HepG2 (cell line): Measurements from ENCODE around the gene C1RL. TPM values are rescaled to one million over a fixed set of nuclear protein-coding genes. Genes with fewer than 3 reads are reported as not detected.

Source experiments
- ATAC-seq: fragments of 200-7000 bp; cut with Tn5 transposase; 3 replicates; pipeline ENCODE4 v1.9.1; 2020; ENCODE audit warnings: mild to moderate bottlenecking, moderate library complexity
- BruUV-seq: library from RNA; stranded (reverse); fragments of 400-500 nt; replicated peaks from 2 replicates; lab custom pipeline; 2021; lab: Mats Ljungman, UMichigan
- CTCF ChIA-PET: fragments of 300-600 bp; formaldehyde crosslinking; extraction: SDS; loops from one replicate; lab custom pipeline; 2021; ENCODE audit warnings: low total read pairs, inconsistent platforms, low intra/inter-chr PET ratio; lab: Yijun Ruan, JAX
- POLR2A ChIA-PET: fragments of 350-600 bp; sonication (Branson Sonifier 250); formaldehyde crosslinking; loops from one replicate; lab custom pipeline; 2020; ENCODE audit warnings: antibody characterized with exemption, inconsistent platforms; lab: Yijun Ruan, JAX
- DNase-seq: peaks from one replicate; pipeline ENCODE4 v3.0.0-alpha.2; 2015; ENCODE audit warnings: low spot score
- FAIRE-seq: peaks from 3 replicates; lab custom pipeline; 2011; peaks lifted over from hg19 to GRCh38; lab: Jason Lieb, UNC
- H2AFZ ChIP-seq: one replicate; pipeline ENCODE4 v1.6.1; 2011; ENCODE audit warnings: low read length, inconsistent platforms
- H3K27ac ChIP-seq: fragments of 300-600 bp; 3 replicates; pipeline ENCODE4 v1.8.0; 2011; ENCODE audit warnings: mixed run types, mild to moderate bottlenecking, mixed read lengths, low read length, inconsistent platforms; ENCODE audit not compliant: insufficient read depth; ENCODE audit errors: extremely low read length
- H3K27me3 ChIP-seq, 2 experiments: fragments of 200-600 bp in 1 of 2; 2 replicates in 1 of 2; 3 replicates in 1 of 2; pipeline versions ENCODE4 v1.6.0 to v1.8.0; 2011; ENCODE audit warnings: low read length in 2 of 2, mild to moderate bottlenecking in 2 of 2, moderate library complexity in 2 of 2, inconsistent platforms in 1 of 2; ENCODE audit not compliant: insufficient read depth in 2 of 2, control insufficient read depth in 1 of 2
- H3K36me3 ChIP-seq, 2 experiments: fragments of 200-600 bp in 1 of 2; replicated peaks in 1 of 2; 2 replicates in 1 of 2; 3 replicates in 1 of 2; pipeline versions ENCODE4 v1.5.1 to v1.8.0; 2011; ENCODE audit warnings: low read length in 2 of 2, inconsistent platforms in 1 of 2; ENCODE audit not compliant: insufficient read depth in 2 of 2, control insufficient read depth in 1 of 2
- H3K4me1 ChIP-seq: 2 replicates; pipeline ENCODE4 v1.5.1; 2012; ENCODE audit warnings: low read length, inconsistent platforms; ENCODE audit not compliant: insufficient read depth
- H3K4me2 ChIP-seq: 2 replicates; pipeline ENCODE4 v1.6.0; 2011; ENCODE audit warnings: low read depth, low read length, inconsistent platforms
- H3K4me3 ChIP-seq, 3 experiments: fragments of 200-600 bp in 1 of 3; sonication (generic), shearing (Covaris generic) in 1 of 3; replicated peaks in 1 of 3; 2 replicates each; pipeline ENCODE4 v1.5.1; 2011 to 2016; ENCODE audit warnings: low read length in 3 of 3, inconsistent platforms in 2 of 3, low read depth in 2 of 3, mild to moderate bottlenecking in 2 of 3, control low read depth in 1 of 3, mixed read lengths in 1 of 3; ENCODE audit not compliant: insufficient read depth in 1 of 3
- H3K79me2 ChIP-seq: one replicate; pipeline ENCODE4 v1.6.1; 2011; ENCODE audit warnings: low read length, inconsistent platforms; ENCODE audit not compliant: insufficient read depth
- H3K9ac ChIP-seq: 2 replicates; pipeline ENCODE4 v1.6.0; 2011; ENCODE audit warnings: mild to moderate bottlenecking, low read depth, low read length, inconsistent platforms; ENCODE audit not compliant: insufficient read depth
- H3K9me3 ChIP-seq: 2 replicates; pipeline ENCODE4 v1.5.1; 2012; ENCODE audit warnings: mild to moderate bottlenecking, low read length
- H4K20me1 ChIP-seq: 2 replicates; pipeline ENCODE4 v1.6.0; 2011; ENCODE audit warnings: inconsistent platforms, mild to moderate bottlenecking, low read length, moderate library complexity; ENCODE audit not compliant: insufficient read depth
- NR0B2 ChIP-seq: sonication (generic); formaldehyde crosslinking; IDR thresholded peaks from 2 replicates; pipeline ENCODE4 v1.4.0; 2020; ENCODE audit warnings: mild to moderate bottlenecking, missing genetic modification reagents
- SMAD3 ChIP-seq: sonication (generic); formaldehyde crosslinking; IDR thresholded peaks from 2 replicates; pipeline ENCODE4 v1.4.0; 2020; ENCODE audit warnings: missing genetic modification reagents
- SP140L ChIP-seq: sonication (generic); formaldehyde crosslinking; IDR thresholded peaks from 2 replicates; pipeline ENCODE4 v1.4.0; 2020; ENCODE audit warnings: missing genetic modification reagents, borderline replicate concordance
- TEF ChIP-seq: sonication (generic); formaldehyde crosslinking; IDR thresholded peaks from 2 replicates; pipeline ENCODE4 v1.5.0; 2020; ENCODE audit warnings: missing genetic modification reagents
- THAP8 ChIP-seq: sonication (generic); formaldehyde crosslinking; IDR thresholded peaks from 2 replicates; pipeline ENCODE4 v1.5.1; 2020; ENCODE audit warnings: missing genetic modification reagents, mild to moderate bottlenecking, borderline replicate concordance
- ZMYM2 ChIP-seq: sonication (generic); formaldehyde crosslinking; IDR thresholded peaks from 2 replicates; pipeline ENCODE4 v1.8.0; 2022; ENCODE audit warnings: mild to moderate bottlenecking, missing genetic modification reagents
- ZNF432 ChIP-seq: sonication (generic); formaldehyde crosslinking; IDR thresholded peaks from 2 replicates; pipeline ENCODE4 v1.5.0; 2020; ENCODE audit warnings: missing genetic modification reagents, mild to moderate bottlenecking, borderline replicate concordance
- WGBS: methylation state at CpG from one replicate; pipeline ENCODE4 v1.1.6; 2017; ENCODE audit warnings: low lambda C conversion rate; 5-methylcytosine and 5-hydroxymethylcytosine counted together
- in situ Hi-C: cut with HindIII; loops from 2 replicates; pipeline ENCODE4 v1.10.0; 2017; ENCODE audit warnings: low pct_unique_long_range_greater_than_20kb; ENCODE audit not compliant: extremely low pct_ligation_motif_present
- intact Hi-C: fragments of 100-400 bp; cut with micrococcal nuclease; formaldehyde crosslinking; loops from one replicate; pipeline ENCODE4 v1.10.0; 2022; ENCODE audit not compliant: unreplicated experiment
- polyA plus RNA-seq, 8 experiments: library from polyadenylated mRNA; depleted of rRNA in 3 of 8; stranded (reverse) in 7 of 8; unstranded in 1 of 8; fragments of >200 nt; fragmentation: Illumina TruSeq in 4 of 8; extraction: Trizol in 4 of 8; gene quantifications; 2 replicates each; pipeline versions ENCODE4 v1.2.1 to v1.2.3, GENCODE V29; 2011 to 2016; ENCODE audit warnings: low read depth in 4 of 8, missing spikeins in 1 of 8, mixed read lengths in 1 of 8; ENCODE audit not compliant: insufficient read depth in 1 of 8
- total RNA-seq, 5 experiments: library from RNA; depleted of rRNA; stranded (reverse); fragments of >200 nt; fragmentation: Illumina TruSeq; extraction: Trizol; gene quantifications; 2 replicates each; pipeline ENCODE4 v1.2.3, GENCODE V29; 2016; ENCODE audit warnings: low read depth in 1 of 5
- TF ChIP-seq, protein P1 (sequence below): sonication (generic); formaldehyde crosslinking; IDR thresholded peaks from 2 replicates; pipeline ENCODE4 v1.9.0; 2021; ENCODE audit warnings: missing genetic modification reagents, mild to moderate bottlenecking, borderline replicate concordance
- TF ChIP-seq, protein P2 (sequence below): sonication (generic); formaldehyde crosslinking; IDR thresholded peaks from 2 replicates; pipeline ENCODE4 v1.4.0; 2020; ENCODE audit warnings: mild to moderate bottlenecking, missing genetic modification reagents, borderline replicate concordance

C1RL gene
- total and polyA plus RNA-seq, 2 of the 13 experiments (the other 11 are each of a cell fraction or from before 2014, with no cell fraction given), result 28.9 to 53.1 TPM

DNA sequence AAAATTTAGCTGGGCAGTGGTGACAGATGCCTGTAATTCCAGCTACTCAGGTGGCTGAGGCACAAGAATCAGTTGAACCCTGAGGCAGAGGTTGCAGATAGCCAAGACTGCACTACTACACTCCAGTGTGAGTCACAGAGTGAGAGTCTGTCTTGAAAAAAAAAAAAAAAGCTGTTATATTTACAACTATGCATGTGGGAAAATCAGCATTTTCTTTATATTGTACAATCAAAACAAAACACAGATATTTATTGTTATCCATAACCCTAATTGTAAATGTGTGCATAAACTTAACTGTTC lies 29.2 kb downstream of the C1RL start:
- H2AFZ ChIP-seq, result no peak overlapping the region
- H3K4me2 ChIP-seq, result peak overlapping the region; percentile 33; the same call in 1 of the 2 replicates
- H3K4me3 ChIP-seq, result no peak overlapping the region
- intact Hi-C loops, result loop anchor here (2.0 kb wide), 1 partner anchor 19 kb away; the partner anchor contains the start of gene C1S
- H3K9ac ChIP-seq, result no peak overlapping the region
- BruUV-seq, result no TSS peak
- ChIA-PET POLR2A (interaction anchor here (0.7 to 0.8 kb wide), 2 partner anchors 11 to 136 kb away, joined by 3 read pairs; partner anchors contain the start of genes C12orf57 and RNU7-1), CTCF (no interaction called here)
- H3K4me1 ChIP-seq, result peaks cover 25% of the 10 kb centered on the region
- no peaks in the 10 kb centered on the region for H4K20me1 ChIP-seq
- H3K79me2 ChIP-seq, result no peaks in the 10 kb centered on the region
- H3K36me3 ChIP-seq, result no peaks in the 10 kb centered on the region
- H3K27me3 ChIP-seq, result no peaks in the 10 kb centered on the region
- no peak for FAIRE-seq
- peak overlapping the region; percentile 38 for H3K27ac ChIP-seq
- peaks cover 8% of the 10 kb centered on the region; the same call in 1 of the 2 replicates for H3K9me3 ChIP-seq
- no peak for DNase-seq
- in situ Hi-C loops, result no loop called here
- TF ChIP-seq ZMYM2 (CRISPR knock-in tag), result peak; percentile 0; the same call in 1 of the 2 replicates
- no peak for TF ChIP-seq SMAD3
- ATAC-seq, result no peak

DNA sequence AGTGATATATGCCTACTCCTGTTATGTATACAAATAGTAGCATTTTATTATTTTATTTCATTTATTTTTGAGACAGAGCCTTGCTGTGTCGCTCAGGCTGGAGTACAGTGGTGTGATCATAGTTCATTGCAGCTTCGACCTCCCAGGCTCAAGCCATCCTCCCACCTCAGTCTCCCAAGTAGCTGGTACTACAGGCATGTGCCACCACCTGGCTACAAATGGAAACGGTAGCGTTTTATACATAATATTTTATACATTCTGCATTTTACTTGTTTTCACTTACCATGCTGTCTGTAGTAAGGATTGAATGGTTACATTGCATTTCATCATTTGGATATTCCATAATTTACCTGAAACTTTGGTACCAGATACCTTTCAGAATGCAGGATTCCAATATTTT lies 30.9 kb downstream of the C1RL start:
- ChIA-PET POLR2A (no interaction called here), CTCF (interaction anchor here (0.8 kb wide), 1 partner anchor 18 kb away, joined by 3 read pairs; the partner anchor contains the start of gene C1S)
- intact Hi-C loops, result loop anchor here (2.0 kb wide), 1 partner anchor 17 kb away; the partner anchor contains the start of gene C1S
- no peak for TF ChIP-seq THAP8 (CRISPR knock-in tag)
- no peak for TF ChIP-seq ZNF432
- no peak for TF ChIP-seq NR0B2 (CRISPR knock-in tag)
- TF ChIP-seq SP140L, result no peak
- TF ChIP-seq TEF (CRISPR knock-in tag), result no peak
- TF ChIP-seq, protein P1, sequence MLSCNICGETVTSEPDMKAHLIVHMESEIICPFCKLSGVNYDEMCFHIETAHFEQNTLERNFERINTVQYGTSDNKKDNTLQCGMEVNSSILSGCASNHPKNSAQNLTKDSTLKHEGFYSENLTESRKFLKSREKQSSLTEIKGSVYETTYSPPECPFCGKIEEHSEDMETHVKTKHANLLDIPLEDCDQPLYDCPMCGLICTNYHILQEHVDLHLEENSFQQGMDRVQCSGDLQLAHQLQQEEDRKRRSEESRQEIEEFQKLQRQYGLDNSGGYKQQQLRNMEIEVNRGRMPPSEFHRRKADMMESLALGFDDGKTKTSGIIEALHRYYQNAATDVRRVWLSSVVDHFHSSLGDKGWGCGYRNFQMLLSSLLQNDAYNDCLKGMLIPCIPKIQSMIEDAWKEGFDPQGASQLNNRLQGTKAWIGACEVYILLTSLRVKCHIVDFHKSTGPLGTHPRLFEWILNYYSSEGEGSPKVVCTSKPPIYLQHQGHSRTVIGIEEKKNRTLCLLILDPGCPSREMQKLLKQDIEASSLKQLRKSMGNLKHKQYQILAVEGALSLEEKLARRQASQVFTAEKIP (CRISPR knock-in tag), result no peak
- TF ChIP-seq, protein P2, sequence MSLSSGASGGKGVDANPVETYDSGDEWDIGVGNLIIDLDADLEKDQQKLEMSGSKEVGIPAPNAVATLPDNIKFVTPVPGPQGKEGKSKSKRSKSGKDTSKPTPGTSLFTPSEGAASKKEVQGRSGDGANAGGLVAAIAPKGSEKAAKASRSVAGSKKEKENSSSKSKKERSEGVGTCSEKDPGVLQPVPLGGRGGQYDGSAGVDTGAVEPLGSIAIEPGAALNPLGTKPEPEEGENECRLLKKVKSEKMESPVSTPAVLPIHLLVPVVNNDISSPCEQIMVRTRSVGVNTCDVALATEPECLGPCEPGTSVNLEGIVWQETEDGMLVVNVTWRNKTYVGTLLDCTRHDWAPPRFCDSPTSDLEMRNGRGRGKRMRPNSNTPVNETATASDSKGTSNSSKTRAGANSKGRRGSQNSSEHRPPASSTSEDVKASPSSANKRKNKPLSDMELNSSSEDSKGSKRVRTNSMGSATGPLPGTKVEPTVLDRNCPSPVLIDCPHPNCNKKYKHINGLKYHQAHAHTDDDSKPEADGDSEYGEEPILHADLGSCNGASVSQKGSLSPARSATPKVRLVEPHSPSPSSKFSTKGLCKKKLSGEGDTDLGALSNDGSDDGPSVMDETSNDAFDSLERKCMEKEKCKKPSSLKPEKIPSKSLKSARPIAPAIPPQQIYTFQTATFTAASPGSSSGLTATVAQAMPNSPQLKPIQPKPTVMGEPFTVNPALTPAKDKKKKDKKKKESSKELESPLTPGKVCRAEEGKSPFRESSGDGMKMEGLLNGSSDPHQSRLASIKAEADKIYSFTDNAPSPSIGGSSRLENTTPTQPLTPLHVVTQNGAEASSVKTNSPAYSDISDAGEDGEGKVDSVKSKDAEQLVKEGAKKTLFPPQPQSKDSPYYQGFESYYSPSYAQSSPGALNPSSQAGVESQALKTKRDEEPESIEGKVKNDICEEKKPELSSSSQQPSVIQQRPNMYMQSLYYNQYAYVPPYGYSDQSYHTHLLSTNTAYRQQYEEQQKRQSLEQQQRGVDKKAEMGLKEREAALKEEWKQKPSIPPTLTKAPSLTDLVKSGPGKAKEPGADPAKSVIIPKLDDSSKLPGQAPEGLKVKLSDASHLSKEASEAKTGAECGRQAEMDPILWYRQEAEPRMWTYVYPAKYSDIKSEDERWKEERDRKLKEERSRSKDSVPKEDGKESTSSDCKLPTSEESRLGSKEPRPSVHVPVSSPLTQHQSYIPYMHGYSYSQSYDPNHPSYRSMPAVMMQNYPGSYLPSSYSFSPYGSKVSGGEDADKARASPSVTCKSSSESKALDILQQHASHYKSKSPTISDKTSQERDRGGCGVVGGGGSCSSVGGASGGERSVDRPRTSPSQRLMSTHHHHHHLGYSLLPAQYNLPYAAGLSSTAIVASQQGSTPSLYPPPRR (CRISPR knock-in tag), result no peak

More for the DNA sequence above, 30.9 kb downstream of the C1RL start:
- Histone ChIP-seq H3K9me3 (0 out of 2 replicates have a peak, but pooled peaks cover 2% of the 10 kb centered on the region), H3K4me2 (no peak overlapping the region), H3K27ac (no peak overlapping the region), H3K79me2 (no peaks in the 10 kb centered on the region), H3K4me3 (no peak overlapping the region), H2AFZ (no peak overlapping the region), H3K9ac (no peak overlapping the region), H3K4me1 (peaks cover 25% of the 10 kb centered on the region), H3K36me3 (no peaks in the 10 kb centered on the region), H3K27me3 (no peaks in the 10 kb centered on the region), H4K20me1 (no peaks in the 10 kb centered on the region)
- DNase-seq (no peak), FAIRE-seq (peak; percentile 26), ATAC-seq (no peak)
- WGBS, result 24% methylated on average over 4 of the region's 4 CpGs
- BruUV-seq, result no TSS peak
- in situ Hi-C loops, result no loop called here
